Measurements from ENCODE around the gene DLGAP1. TPM values are rescaled to one million over a fixed set of nuclear protein-coding genes. Genes with fewer than 3 reads are reported as not detected.
A peak's percentile ranks its signal among the peaks of the same experiment; 100 is the strongest.

Gene DLGAP1
- polyA plus RNA-seq, 4 donors = 0.22 to 0.47 TPM; not detected in 2

DNA sequence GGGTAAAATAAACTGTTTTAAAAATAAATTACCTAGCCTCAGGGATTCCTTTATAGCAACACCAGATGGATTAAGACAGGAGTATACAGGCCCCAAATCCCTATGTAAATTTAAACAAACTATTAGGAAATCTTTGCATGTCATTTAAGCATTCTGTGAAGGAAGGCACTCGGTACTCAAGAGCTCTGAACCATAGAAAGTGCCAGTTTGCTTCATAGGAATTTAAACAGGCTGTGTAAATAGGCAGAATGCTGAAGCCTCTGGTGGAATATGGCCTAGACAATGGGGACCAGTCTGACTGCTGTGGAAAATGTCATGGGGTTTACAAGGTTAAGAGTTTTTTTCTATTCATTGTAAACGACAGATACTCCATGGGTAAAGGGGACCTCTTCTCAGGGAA, 377.4 kb downstream of the DLGAP1 start:
- FAIRE-seq (no peak), DNase-seq (no peak)
- Histone ChIP-seq H3K27me3 (ENCODE audit: control insufficient read depth in 3 of 3, insufficient read depth in 3 of 3, low read length in 3 of 3) (no peaks in the 10 kb centered on the region), H3K27ac (ENCODE audit: low read depth in 1 of 3, low read length in 2 of 3) (no peak overlapping the region), H3K36me3 (ENCODE audit: control insufficient read depth in 3 of 3, insufficient read depth in 2 of 3, low read depth in 1 of 3, low read length in 3 of 3) (no peaks in the 10 kb centered on the region), H3K9me3 (ENCODE audit: control insufficient read depth in 2 of 2, insufficient read depth in 1 of 2, low read depth in 1 of 2, low read length in 1 of 2) (no peaks in the 10 kb centered on the region), H3K4me1 (ENCODE audit: control insufficient read depth in 3 of 3, insufficient read depth in 2 of 3, low read depth in 1 of 3, low read length in 2 of 3) (no peaks in the 10 kb centered on the region), H3K4me3 (ENCODE audit: low read depth in 1 of 3, low read length in 3 of 3) (no peak overlapping the region)
- 55 to 76% (median 71%) methylated on average over 2 of the region's 2 CpGs for WGBS, 3 donors

DNA sequence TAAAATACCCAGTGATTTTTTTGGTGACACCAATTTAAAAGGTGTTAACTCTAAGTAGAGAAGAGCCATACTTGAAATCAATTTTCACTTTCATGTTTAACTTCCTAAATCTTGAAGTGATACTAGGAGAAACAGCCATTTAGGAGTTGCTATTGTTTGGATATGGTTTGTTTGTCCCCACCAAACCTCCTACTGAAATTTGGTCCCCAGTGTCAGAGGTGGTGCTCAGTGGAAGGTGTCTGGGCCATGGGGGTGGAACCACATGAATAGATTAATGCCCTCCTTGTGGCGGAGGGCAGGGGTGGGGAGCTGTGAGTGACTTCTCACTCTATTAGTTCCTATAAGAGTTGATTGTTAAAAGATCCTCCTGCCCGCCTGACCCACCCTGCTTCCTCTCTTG, 377.9 kb downstream of the DLGAP1 start:
- DNase-seq = no peak
- WGBS, 3 donors = 50 to 91% (median 51%) methylated on average over 2 of the region's 2 CpGs
- no peaks in the 10 kb centered on the region for H3K9me3 ChIP-seq (ENCODE audit: control insufficient read depth in 2 of 2, insufficient read depth in 1 of 2, low read depth in 1 of 2, low read length in 1 of 2)
- H3K27me3 ChIP-seq (ENCODE audit: control insufficient read depth in 3 of 3, insufficient read depth in 3 of 3, low read length in 3 of 3) = no peaks in the 10 kb centered on the region
- no peaks in the 10 kb centered on the region for H3K36me3 ChIP-seq (ENCODE audit: control insufficient read depth in 3 of 3, insufficient read depth in 2 of 3, low read depth in 1 of 3, low read length in 3 of 3)
- H3K4me3 ChIP-seq (ENCODE audit: low read depth in 1 of 3, low read length in 3 of 3) = no peak overlapping the region
- no peak for FAIRE-seq
- H3K27ac ChIP-seq (ENCODE audit: low read depth in 1 of 3, low read length in 2 of 3) = no peak overlapping the region
- no peaks in the 10 kb centered on the region for H3K4me1 ChIP-seq (ENCODE audit: control insufficient read depth in 3 of 3, insufficient read depth in 2 of 3, low read depth in 1 of 3, low read length in 2 of 3)

DNA sequence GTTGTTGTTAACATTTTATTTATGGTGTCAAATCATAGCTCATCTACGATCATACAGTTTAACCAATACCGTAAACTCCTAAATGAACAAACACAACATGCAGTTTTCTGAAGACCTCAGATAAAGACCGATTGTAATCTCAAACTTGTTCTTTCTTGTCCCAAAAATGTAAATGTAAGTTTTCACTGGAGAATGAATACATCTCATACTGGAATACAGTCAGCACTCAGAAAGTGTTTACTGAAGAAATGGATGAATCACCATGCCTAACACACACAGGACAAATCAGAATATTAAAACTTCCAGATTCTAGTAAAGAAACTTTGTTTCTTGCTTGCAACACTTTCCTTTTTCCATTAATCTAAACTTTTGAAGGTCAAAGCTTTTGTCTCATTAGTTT, 380.5 kb downstream of the DLGAP1 start:
- H3K4me1 ChIP-seq (ENCODE audit: control insufficient read depth in 3 of 3, insufficient read depth in 2 of 3, low read depth in 1 of 3, low read length in 2 of 3) = no peaks in the 10 kb centered on the region
- no peaks in the 10 kb centered on the region for H3K9me3 ChIP-seq (ENCODE audit: control insufficient read depth in 2 of 2, insufficient read depth in 1 of 2, low read depth in 1 of 2, low read length in 1 of 2)
- no peak for DNase-seq
- no peak overlapping the region for H3K27ac ChIP-seq (ENCODE audit: low read depth in 1 of 3, low read length in 2 of 3)
- H3K27me3 ChIP-seq (ENCODE audit: control insufficient read depth in 3 of 3, insufficient read depth in 3 of 3, low read length in 3 of 3) = no peaks in the 10 kb centered on the region
- no peak for FAIRE-seq
- WGBS, 3 donors = 78 to 86% (median 84%) methylated on average over 3 of the region's 3 CpGs
- H3K36me3 ChIP-seq (ENCODE audit: control insufficient read depth in 3 of 3, insufficient read depth in 2 of 3, low read depth in 1 of 3, low read length in 3 of 3) = no peaks in the 10 kb centered on the region
- no peak overlapping the region for H3K4me3 ChIP-seq (ENCODE audit: low read depth in 1 of 3, low read length in 3 of 3)

DNA sequence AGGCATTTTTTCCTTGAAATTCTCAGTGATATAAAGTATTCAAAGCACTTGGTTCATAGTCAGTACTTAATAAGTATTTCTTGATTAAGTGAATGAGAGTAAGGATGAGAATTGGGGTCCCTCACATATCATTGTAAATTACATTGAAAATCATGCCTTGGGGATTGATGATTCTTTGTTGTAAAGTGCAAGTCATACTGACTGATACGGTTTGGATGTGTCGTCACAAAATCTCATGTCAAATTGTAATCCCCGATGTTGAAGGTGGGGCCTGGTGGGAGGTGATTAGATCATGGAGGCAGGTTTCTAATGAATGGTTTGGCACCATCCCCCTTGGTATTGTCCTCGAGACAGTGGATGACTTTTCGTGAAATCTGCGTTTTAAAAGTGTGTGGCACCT, 385.9 kb downstream of the DLGAP1 start:
- FAIRE-seq = no peak
- Histone ChIP-seq H3K36me3 (ENCODE audit: control insufficient read depth in 3 of 3, insufficient read depth in 2 of 3, low read depth in 1 of 3, low read length in 3 of 3) (no peaks in the 10 kb centered on the region), H3K9me3 (ENCODE audit: control insufficient read depth in 2 of 2, insufficient read depth in 1 of 2, low read depth in 1 of 2, low read length in 1 of 2) (peaks cover 0 to 2% of the 10 kb centered on the region in 2 donors), H3K4me3 (ENCODE audit: low read depth in 1 of 3, low read length in 3 of 3) (no peak overlapping the region), H3K27me3 (ENCODE audit: control insufficient read depth in 3 of 3, insufficient read depth in 3 of 3, low read length in 3 of 3) (no peaks in the 10 kb centered on the region), H3K27ac (ENCODE audit: low read depth in 1 of 3, low read length in 2 of 3) (no peak overlapping the region), H3K4me1 (ENCODE audit: control insufficient read depth in 3 of 3, insufficient read depth in 2 of 3, low read depth in 1 of 3, low read length in 2 of 3) (no peaks in the 10 kb centered on the region)
- no peak for DNase-seq
- 73 to 80% (median 74%) methylated on average over 6 of the region's 6 CpGs for WGBS, 3 donors

DNA sequence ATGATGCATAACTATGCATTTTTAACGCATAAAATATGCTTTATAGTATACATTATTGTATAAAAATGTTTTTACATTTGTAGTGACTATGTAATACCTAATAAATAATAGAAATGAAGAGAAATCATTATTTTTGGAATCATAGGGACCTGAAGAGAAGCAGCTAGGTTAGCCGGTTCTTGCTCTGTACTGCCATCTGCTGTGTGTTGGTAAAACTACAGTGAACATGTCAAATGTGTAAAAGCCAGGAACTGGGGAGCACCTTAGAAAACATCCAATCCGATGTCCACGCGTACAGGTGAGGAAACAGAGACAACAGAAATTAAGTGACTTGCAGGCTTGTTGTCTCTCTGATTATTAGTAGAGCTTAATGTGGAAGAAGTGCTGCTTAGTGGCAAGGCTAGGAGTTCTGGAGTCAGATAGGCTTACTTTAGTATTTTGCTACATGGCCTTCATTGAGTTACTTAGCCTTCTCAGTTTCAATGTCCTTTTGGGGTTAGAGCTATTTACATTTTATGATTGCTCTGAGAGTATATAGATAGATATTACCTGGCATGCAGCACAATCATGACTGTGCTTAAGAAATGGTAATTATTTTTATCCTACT, 386.5 kb downstream of the DLGAP1 start:
- H3K27ac ChIP-seq (ENCODE audit: low read depth in 1 of 3, low read length in 2 of 3) = no peak overlapping the region
- H3K4me1 ChIP-seq (ENCODE audit: control insufficient read depth in 3 of 3, insufficient read depth in 2 of 3, low read depth in 1 of 3, low read length in 2 of 3) = no peaks in the 10 kb centered on the region
- peak; percentile 62 to 64 for DNase-seq
- no peak for FAIRE-seq
- peaks cover 0 to 2% of the 10 kb centered on the region in 2 donors for H3K9me3 ChIP-seq (ENCODE audit: control insufficient read depth in 2 of 2, insufficient read depth in 1 of 2, low read depth in 1 of 2, low read length in 1 of 2)
- 5 to 14% (median 12%) methylated on average over 5 of the region's 5 CpGs for WGBS, 3 donors
- no peaks in the 10 kb centered on the region for H3K27me3 ChIP-seq (ENCODE audit: control insufficient read depth in 3 of 3, insufficient read depth in 3 of 3, low read length in 3 of 3)
- no peak overlapping the region for H3K4me3 ChIP-seq (ENCODE audit: low read depth in 1 of 3, low read length in 3 of 3)
- H3K36me3 ChIP-seq (ENCODE audit: control insufficient read depth in 3 of 3, insufficient read depth in 2 of 3, low read depth in 1 of 3, low read length in 3 of 3) = no peaks in the 10 kb centered on the region

DNA sequence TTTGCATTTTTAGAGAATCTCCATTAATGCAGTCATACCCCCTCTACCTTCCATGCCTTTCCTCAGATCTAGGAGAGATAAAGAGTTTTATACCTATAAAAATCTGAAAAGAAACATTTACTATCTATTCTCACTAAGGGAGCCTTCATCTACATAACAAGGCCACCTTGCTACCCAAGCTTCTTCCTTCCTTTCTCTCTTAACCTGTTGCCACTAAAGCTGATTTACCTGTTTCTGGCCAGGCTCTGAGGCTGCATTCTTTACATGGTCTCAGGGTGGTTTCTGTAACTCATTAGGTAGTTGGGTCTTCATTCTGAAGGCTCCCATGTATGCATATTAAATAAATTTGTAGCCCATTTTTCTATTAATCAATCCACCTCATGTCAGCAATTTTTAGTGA, 391.6 kb downstream of the DLGAP1 start:
- no peaks in the 10 kb centered on the region for H3K36me3 ChIP-seq (ENCODE audit: control insufficient read depth in 3 of 3, insufficient read depth in 2 of 3, low read depth in 1 of 3, low read length in 3 of 3)
- no peaks in the 10 kb centered on the region for H3K4me1 ChIP-seq (ENCODE audit: control insufficient read depth in 3 of 3, insufficient read depth in 2 of 3, low read depth in 1 of 3, low read length in 2 of 3)
- H3K4me3 ChIP-seq (ENCODE audit: low read depth in 1 of 3, low read length in 3 of 3) = no peak overlapping the region
- DNase-seq (no peak), FAIRE-seq (no peak)
- H3K27ac ChIP-seq (ENCODE audit: low read depth in 1 of 3, low read length in 2 of 3) = no peak overlapping the region
- no peaks in the 10 kb centered on the region for H3K27me3 ChIP-seq (ENCODE audit: control insufficient read depth in 3 of 3, insufficient read depth in 3 of 3, low read length in 3 of 3)
- peaks cover 3 to 23% of the 10 kb centered on the region in 2 donors for H3K9me3 ChIP-seq (ENCODE audit: control insufficient read depth in 2 of 2, insufficient read depth in 1 of 2, low read depth in 1 of 2, low read length in 1 of 2)

DNA sequence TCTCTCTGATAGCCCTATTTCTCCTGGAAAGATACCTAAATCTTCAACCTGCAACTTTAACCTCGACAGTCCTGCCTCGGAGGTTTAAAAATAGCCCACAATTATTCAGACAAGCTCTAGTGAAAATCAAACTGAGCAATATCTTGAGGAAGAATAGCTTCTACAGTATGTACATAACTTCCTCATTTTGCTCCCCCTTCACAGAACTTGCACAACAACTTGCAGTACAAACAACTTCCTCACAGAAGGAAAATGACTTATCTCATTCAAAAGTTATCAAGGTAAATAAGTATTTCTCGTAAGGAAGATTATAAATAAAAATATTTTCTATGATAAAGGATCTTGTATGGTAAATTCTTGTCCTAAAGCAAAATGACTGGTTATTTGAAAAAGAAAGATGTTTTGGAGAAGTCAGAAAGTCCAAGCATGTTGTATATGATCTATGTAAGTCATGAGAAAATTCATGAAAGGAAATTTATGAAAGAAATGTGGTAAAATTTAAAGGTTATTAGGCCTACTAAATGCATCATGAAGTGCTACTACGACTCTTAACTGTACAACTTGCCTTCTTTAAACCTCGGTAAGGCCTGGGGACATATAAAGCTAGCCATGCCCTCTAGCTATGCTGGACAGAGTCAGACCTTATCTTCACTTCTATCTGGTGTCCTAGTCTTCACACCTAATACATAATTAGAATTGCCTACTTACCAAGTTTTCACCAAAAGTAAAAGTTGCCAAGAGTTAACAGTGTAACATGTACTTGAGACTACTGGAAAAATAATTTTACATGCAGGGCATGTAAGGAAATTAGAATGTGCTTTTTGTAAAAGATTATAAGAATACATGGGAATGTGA, 394.5 kb downstream of the DLGAP1 start:
- Histone ChIP-seq H3K27me3 (ENCODE audit: control insufficient read depth in 3 of 3, insufficient read depth in 3 of 3, low read length in 3 of 3) (no peaks in the 10 kb centered on the region), H3K4me1 (ENCODE audit: control insufficient read depth in 3 of 3, insufficient read depth in 2 of 3, low read depth in 1 of 3, low read length in 2 of 3) (no peaks in the 10 kb centered on the region), H3K27ac (ENCODE audit: low read depth in 1 of 3, low read length in 2 of 3) (no peak overlapping the region), H3K4me3 (ENCODE audit: low read depth in 1 of 3, low read length in 3 of 3) (no peak overlapping the region), H3K36me3 (ENCODE audit: control insufficient read depth in 3 of 3, insufficient read depth in 2 of 3, low read depth in 1 of 3, low read length in 3 of 3) (no peaks in the 10 kb centered on the region), H3K9me3 (ENCODE audit: control insufficient read depth in 2 of 2, insufficient read depth in 1 of 2, low read depth in 1 of 2, low read length in 1 of 2) (peaks cover 3 to 33% of the 10 kb centered on the region in 2 donors)
- WGBS, 3 donors = 66 to 70% (median 69%) methylated on average over 5 of the region's 5 CpGs
- DNase-seq (no peak), FAIRE-seq (no peak)

DNA sequence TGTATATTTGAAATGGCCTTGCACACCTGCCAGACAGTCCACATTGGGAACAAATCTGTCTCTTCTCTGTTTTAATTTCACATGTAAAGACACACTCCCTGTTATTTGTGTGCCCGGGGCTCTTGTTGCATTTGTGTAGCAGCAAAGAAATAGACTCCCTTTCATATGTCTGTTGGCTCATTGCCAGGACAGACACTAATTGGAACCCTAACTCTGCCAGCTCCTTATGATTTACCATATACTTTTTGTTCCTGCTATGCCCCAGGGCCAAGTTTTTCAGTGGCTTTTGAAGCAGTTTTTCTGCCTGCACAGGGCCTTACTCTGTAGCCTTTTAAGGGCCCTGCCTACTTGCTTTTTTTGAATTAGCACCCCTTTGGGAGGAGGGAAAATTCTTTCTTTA, 396.9 kb downstream of the DLGAP1 start:
- Histone ChIP-seq H3K36me3 (ENCODE audit: control insufficient read depth in 3 of 3, insufficient read depth in 2 of 3, low read depth in 1 of 3, low read length in 3 of 3) (no peaks in the 10 kb centered on the region), H3K27me3 (ENCODE audit: control insufficient read depth in 3 of 3, insufficient read depth in 3 of 3, low read length in 3 of 3) (no peaks in the 10 kb centered on the region), H3K4me3 (ENCODE audit: low read depth in 1 of 3, low read length in 3 of 3) (no peak overlapping the region), H3K27ac (ENCODE audit: low read depth in 1 of 3, low read length in 2 of 3) (no peak overlapping the region), H3K9me3 (ENCODE audit: control insufficient read depth in 2 of 2, insufficient read depth in 1 of 2, low read depth in 1 of 2, low read length in 1 of 2) (peaks cover 3 to 39% of the 10 kb centered on the region in 2 donors), H3K4me1 (ENCODE audit: control insufficient read depth in 3 of 3, insufficient read depth in 2 of 3, low read depth in 1 of 3, low read length in 2 of 3) (no peaks in the 10 kb centered on the region)
- no peak for DNase-seq
- 85 to 90% (median 89%) methylated on average over 1 of the region's 1 CpG for WGBS, 3 donors
- no peak for FAIRE-seq
